ENCODE results near the gene TMEM9.

GRCh38 chr1:201173736-201174135 is 19.5 kb upstream of the TMEM9 start:
- no peak for TF ChIP-seq CTCF (IDR thresholded peaks at IDR 0.05)
- no peak for TF ChIP-seq POLR2AphosphoS5 (IDR thresholded peaks at IDR 0.05)
- TF ChIP-seq EP300 (IDR thresholded peaks at IDR 0.05), result no peak
- TF ChIP-seq POLR2A (IDR thresholded peaks at IDR 0.05), result no peak
